Measurements from ENCODE around the gene SPSB2.

The SPSB2 gene

DNA sequence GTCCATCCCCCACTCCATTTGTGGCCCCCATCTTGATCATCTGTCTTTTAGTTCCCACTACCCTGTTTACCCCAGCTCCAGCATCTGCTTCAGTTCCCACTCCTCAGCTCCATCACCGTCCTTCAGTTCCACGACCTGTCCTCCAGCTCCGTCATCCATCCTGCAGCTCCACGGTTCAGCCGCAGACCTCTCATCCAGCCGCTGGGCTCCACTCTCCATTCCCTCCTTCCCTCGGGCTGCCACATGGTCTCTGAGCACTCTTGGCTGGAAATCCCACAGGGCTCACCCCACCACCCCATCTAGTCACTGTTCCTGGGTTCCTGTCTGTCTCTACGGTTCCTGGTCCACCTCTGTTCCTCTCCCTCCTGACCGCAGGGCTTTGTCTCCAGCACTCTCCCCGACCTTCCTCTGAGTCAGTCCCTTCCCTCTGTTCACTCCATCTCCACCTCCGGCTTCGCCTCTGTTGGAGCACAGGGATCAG lies 48.2 kb downstream of the SPSB2 start:
- no peak overlapping the region for H3K4me3 ChIP-seq (ENCODE audit: low read depth, low read length)
- TF ChIP-seq, protein P1, sequence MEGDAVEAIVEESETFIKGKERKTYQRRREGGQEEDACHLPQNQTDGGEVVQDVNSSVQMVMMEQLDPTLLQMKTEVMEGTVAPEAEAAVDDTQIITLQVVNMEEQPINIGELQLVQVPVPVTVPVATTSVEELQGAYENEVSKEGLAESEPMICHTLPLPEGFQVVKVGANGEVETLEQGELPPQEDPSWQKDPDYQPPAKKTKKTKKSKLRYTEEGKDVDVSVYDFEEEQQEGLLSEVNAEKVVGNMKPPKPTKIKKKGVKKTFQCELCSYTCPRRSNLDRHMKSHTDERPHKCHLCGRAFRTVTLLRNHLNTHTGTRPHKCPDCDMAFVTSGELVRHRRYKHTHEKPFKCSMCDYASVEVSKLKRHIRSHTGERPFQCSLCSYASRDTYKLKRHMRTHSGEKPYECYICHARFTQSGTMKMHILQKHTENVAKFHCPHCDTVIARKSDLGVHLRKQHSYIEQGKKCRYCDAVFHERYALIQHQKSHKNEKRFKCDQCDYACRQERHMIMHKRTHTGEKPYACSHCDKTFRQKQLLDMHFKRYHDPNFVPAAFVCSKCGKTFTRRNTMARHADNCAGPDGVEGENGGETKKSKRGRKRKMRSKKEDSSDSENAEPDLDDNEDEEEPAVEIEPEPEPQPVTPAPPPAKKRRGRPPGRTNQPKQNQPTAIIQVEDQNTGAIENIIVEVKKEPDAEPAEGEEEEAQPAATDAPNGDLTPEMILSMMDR (IDR thresholded peaks at IDR 0.05; ENCODE audit: control insufficient read depth, extremely low read depth, insufficient read depth), result no peak
- no peak for DNase-seq (ENCODE audit: low read depth)

DNA sequence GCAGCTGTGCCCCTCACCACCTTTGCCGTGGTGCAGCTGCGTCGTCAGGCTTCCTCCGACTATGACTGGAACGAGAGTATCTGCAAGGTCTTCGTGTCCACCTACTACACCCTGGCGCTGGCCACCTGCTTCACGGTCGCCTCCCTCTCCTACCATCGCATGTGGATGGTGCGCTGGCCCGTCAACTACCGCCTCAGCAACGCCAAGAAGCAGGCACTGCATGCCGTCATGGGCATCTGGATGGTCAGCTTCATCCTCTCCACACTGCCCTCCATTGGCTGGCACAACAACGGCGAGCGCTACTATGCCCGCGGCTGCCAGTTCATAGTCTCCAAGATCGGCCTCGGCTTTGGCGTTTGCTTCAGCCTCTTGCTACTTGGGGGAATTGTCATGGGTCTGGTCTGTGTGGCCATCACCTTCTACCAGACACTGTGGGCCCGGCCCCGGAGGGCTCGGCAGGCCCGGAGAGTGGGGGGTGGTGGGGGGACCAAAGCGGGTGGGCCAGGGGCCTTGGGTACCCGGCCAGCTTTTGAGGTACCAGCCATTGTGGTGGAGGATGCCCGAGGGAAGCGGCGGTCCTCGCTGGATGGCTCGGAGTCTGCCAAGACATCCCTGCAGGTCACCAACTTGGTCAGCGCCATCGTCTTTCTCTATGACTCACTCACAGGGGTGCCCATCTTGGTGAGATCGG lies 48.9 kb downstream of the SPSB2 start:
- H3K4me3 ChIP-seq (ENCODE audit: low read depth, low read length), result no peak overlapping the region
- no peak for DNase-seq (ENCODE audit: low read depth)
- TF ChIP-seq, protein P1 (IDR thresholded peaks at IDR 0.05; ENCODE audit: control insufficient read depth, extremely low read depth, insufficient read depth), result no peak

DNA sequence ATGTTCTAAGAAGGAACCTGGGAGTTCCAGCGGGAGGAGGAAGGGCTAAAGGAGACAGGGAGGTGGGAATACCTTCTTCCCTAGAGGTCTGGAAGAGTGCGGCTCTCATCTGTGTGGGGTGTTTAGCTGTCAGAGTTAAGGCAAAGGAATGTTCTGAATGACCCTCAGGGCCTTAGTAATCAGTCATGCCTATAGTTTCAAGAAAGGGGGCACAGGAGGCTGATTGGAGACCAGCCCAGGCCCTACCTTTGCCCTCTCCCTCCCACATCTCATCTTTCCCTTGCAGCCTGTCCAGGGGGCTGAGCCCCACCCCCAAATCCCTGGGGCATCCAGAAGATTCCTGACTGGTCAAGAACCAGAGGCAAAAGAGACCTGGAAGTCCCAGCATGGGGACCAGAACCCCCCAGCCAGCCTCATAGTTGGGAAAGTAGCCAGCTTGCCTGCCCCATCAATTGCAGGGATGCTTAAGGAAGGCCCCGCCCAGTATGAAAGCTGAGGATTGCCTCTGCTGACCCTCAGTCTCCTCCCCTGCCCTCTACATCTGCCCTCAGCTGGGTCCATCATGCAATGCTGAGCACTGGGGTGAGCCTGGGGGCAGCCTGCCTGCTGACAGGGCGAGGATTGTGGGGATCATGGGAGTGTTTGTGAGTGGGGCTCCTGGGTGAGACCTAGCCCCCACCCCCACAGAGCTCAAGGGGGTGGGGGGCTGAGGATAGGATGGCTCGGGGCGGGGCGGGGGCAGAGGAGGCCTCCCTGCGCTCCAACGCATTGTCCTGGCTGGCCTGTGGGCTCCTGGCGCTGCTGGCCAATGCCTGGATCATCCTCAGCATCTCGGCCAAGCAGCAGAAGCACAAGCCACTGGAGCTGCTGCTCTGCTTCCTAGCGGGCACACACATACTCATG lies 49.7 kb downstream of the SPSB2 start:
- H3K4me3 ChIP-seq (ENCODE audit: low read depth, low read length), result no peak overlapping the region
- DNase-seq (ENCODE audit: low read depth), result no peak
- TF ChIP-seq, protein P1 (IDR thresholded peaks at IDR 0.05; ENCODE audit: control insufficient read depth, extremely low read depth, insufficient read depth), result no peak

DNA sequence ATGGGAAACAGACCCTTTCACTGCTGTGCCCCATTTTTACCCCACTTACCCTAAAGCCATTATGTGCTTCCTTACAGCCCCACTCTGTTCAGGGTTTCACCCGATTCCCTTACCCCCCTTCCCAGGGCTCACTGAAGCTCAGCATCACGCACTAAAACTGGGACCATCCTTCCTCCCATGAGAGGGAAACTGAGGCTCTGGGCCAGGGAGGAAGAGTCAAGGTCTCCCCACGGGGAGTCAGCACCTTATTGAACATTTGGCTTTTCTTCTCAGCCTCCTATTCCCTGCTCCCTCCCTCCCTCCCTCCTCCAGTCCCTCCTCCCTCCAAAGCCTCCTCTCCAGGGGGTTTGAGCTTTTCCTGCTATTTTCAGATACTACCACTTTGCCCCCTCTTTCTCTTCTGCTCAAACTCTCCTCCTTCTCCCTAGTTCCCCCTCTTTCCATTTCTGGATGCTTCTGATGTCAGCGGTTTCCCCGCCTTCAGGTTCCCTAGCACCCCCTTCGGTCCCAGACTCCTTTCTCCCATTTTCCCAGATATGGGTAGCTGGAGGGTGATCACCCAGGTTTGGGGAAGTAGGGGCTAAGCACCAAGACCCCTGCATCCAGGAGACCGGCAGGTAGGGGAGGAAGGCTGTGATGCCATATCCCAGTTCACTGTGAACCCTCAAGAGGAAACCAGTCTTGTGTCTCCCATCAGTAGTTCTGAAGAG lies 50.5 kb downstream of the SPSB2 start:
- H3K4me3 ChIP-seq (ENCODE audit: low read depth, low read length), result no peak overlapping the region
- DNase-seq (ENCODE audit: low read depth), result no peak
- TF ChIP-seq, protein P1 (IDR thresholded peaks at IDR 0.05; ENCODE audit: control insufficient read depth, extremely low read depth, insufficient read depth), result no peak

DNA sequence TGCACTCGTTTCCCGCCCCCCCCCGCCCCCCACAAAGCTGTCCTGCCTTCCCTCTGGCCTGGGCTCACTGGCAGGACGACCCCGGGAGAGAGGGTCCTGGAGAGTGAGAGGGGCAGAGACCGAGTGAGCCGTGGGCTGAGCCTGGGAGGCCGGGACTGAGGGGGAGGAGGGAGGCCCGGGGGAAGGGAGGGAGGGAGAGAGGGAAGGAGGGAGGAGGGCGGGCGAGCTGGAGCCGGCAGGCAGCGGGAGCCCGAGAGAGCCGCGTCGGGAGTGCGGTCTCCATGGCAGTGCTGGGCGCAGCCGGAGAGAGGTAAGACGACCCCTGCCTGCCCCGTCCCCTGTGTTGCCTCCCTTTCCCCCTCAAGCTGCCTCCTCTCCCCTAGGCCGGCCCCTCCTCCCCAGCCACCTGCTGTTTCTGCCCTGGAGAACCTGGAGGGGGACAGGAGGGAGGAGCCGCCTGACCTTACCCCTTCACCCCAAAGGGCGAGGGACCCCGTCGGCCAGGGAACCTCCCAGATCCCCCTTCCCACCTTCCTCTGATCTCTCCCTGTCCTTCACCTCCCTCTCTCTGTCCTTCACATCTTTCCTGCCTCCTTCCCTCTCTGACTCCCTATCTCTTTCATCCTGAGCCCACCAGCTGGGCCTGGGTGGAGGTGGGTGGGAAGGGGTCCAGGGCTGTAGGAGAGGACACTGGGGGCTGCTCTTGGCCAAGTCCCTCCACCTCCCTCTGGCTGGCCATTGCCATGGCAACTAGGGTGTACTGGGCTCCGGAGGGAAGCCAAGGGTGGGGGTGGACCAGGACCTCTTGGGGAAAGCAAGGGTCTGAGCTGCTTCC lies 51.3 kb downstream of the SPSB2 start, which contains the start of gene GPR162:
GPR162 (plus strand) TSS at position 231 of the 835 bp plus-strand sequence. CDS start 2,078 bp downstream, outside the sequence.
- no peak within 1 kb of the TSS for H3K4me3 ChIP-seq (ENCODE audit: low read depth, low read length)
- TF ChIP-seq, protein P1 (IDR thresholded peaks at IDR 0.05; ENCODE audit: control insufficient read depth, extremely low read depth, insufficient read depth), result no peak
- DNase-seq (ENCODE audit: low read depth), result no peak
